Liver (tissue), 9 donors: ENCODE measurements around the gene BACH2. TPM values are rescaled to one million over a fixed set of nuclear protein-coding genes. Genes with fewer than 3 reads are reported as not detected.

Experiments used
- DNase-seq: peaks from one replicate; pipeline ENCODE4 v3.0.0-alpha.2; 2017; ENCODE audit warnings: low spot score
- H3K27ac ChIP-seq, 2 donors: one replicate each; pipeline ENCODE4 v1.7.0; 2013; ENCODE audit warnings: inconsistent platforms in 2 of 2, low read length in 2 of 2, control low read depth in 1 of 2, low read depth in 1 of 2, mild to moderate bottlenecking in 1 of 2
- H3K27me3 ChIP-seq, 4 donors: one replicate each; pipeline versions ENCODE4 v1.6.1 to v1.7.0; 2013; ENCODE audit warnings: low read length in 3 of 4, inconsistent platforms in 1 of 4, mild to moderate bottlenecking in 1 of 4, moderate library complexity in 1 of 4; ENCODE audit not compliant: control insufficient read depth in 4 of 4, insufficient read depth in 4 of 4
- H3K36me3 ChIP-seq, 4 donors: one replicate each; pipeline versions ENCODE4 v1.6.1 to v1.7.0; 2013; ENCODE audit warnings: low read length in 3 of 4, mild to moderate bottlenecking in 3 of 4, low read depth in 1 of 4, moderate library complexity in 1 of 4; ENCODE audit not compliant: control insufficient read depth in 4 of 4, insufficient read depth in 3 of 4
- H3K4me1 ChIP-seq, 4 donors: one replicate each; pipeline versions ENCODE4 v1.6.1 to v1.7.0; 2013; ENCODE audit warnings: low read length in 3 of 4, mild to moderate bottlenecking in 3 of 4, moderate library complexity in 1 of 4; ENCODE audit not compliant: control insufficient read depth in 4 of 4, insufficient read depth in 4 of 4
- H3K4me3 ChIP-seq, 3 donors: one replicate each; pipeline versions ENCODE4 v1.6.1 to v1.7.0; 2013; ENCODE audit warnings: low read length in 3 of 3, control low read depth in 1 of 3, low read depth in 1 of 3, mild to moderate bottlenecking in 1 of 3
- H3K9ac ChIP-seq, 2 donors: one replicate each; pipeline ENCODE4 v1.7.0; 2013; ENCODE audit warnings: low read length in 2 of 2, mild to moderate bottlenecking in 2 of 2, moderate library complexity in 2 of 2, control low read depth in 1 of 2, low read depth in 1 of 2
- H3K9me3 ChIP-seq, 4 donors: one replicate each; pipeline versions ENCODE4 v1.6.1 to v1.7.0; 2013; ENCODE audit warnings: low read length in 3 of 4; ENCODE audit not compliant: control insufficient read depth in 4 of 4
- FOXA1 ChIP-seq: IDR thresholded peaks from 2 replicates; pipeline ENCODE4 v1.6.1; 2016; ENCODE audit warnings: antibody characterized with exemption
- FOXA2 ChIP-seq: IDR thresholded peaks from 2 replicates; pipeline ENCODE4 v1.6.1; 2016; ENCODE audit warnings: antibody characterized with exemption
- GABPA ChIP-seq, 2 donors: IDR thresholded peaks in 1 of 2; conservative IDR thresholded peaks in 1 of 2; 2 replicates each; pipeline ENCODE4 v1.6.1; 2016; ENCODE audit warnings: antibody characterized with exemption in 2 of 2, mild to moderate bottlenecking in 1 of 2, moderate library complexity in 1 of 2
- HNF4A ChIP-seq, 2 donors: conservative IDR thresholded peaks; 2 replicates each; pipeline ENCODE4 v1.6.1; 2016; ENCODE audit warnings: antibody characterized with exemption in 2 of 2, mild to moderate bottlenecking in 2 of 2
- HNF4G ChIP-seq: IDR thresholded peaks from 2 replicates; pipeline ENCODE4 v1.6.1; 2016; ENCODE audit warnings: antibody characterized with exemption
- JUND ChIP-seq, 2 donors: IDR thresholded peaks; 2 replicates each; pipeline ENCODE4 v1.6.1; 2016; ENCODE audit warnings: antibody characterized with exemption in 2 of 2
- NR2F2 ChIP-seq: IDR thresholded peaks from 2 replicates; pipeline ENCODE4 v1.6.1; 2016; ENCODE audit warnings: antibody characterized with exemption
- RAD21 ChIP-seq, 2 donors: IDR thresholded peaks; 2 replicates each; pipeline ENCODE4 v1.6.1; 2016; ENCODE audit warnings: antibody characterized with exemption in 2 of 2, mild to moderate bottlenecking in 2 of 2
- RXRA ChIP-seq, 2 donors: IDR thresholded peaks; 2 replicates each; pipeline ENCODE4 v1.6.1; 2017 to 2018; ENCODE audit warnings: antibody characterized with exemption in 2 of 2, mild to moderate bottlenecking in 1 of 2
- SP1 ChIP-seq: IDR thresholded peaks from 2 replicates; pipeline ENCODE4 v1.6.1; 2018; ENCODE audit warnings: antibody characterized with exemption, mild to moderate bottlenecking
- TAF1 ChIP-seq: conservative IDR thresholded peaks from 2 replicates; pipeline ENCODE4 v1.6.1; 2016; ENCODE audit warnings: antibody characterized with exemption, mild to moderate bottlenecking
- YY1 ChIP-seq: IDR thresholded peaks from 2 replicates; pipeline ENCODE4 v1.6.1; 2016; ENCODE audit warnings: antibody characterized with exemption, mild to moderate bottlenecking
- WGBS: extraction: QIAGEN DNeasy Blood & Tissue Kit; methylation state at CpG from one replicate; pipeline ENCODE4 v1.1.7; 2013; 5-methylcytosine and 5-hydroxymethylcytosine counted together
- polyA plus RNA-seq, 2 donors: library from polyadenylated mRNA; stranded (reverse) in 1 of 2; unstranded in 1 of 2; fragments of 200-250 nt in 1 of 2; fragments of >200 nt in 1 of 2; fragmentation: Nextera tagmentation in 1 of 2; extraction: Ambion mirVana in 1 of 2; gene quantifications; one replicate each; pipeline versions ENCODE4 v1.2.1 to v1.2.3, GENCODE V29; 2013 to 2015
- total RNA-seq, 2 donors: library from RNA; depleted of rRNA; stranded (reverse); fragments of >200 nt; gene quantifications; one replicate each; pipeline ENCODE4 v1.2.3, GENCODE V29; 2014
- TF ChIP-seq, protein P1 (sequence below): fragments of 150-350 bp; IDR thresholded peaks from 2 replicates; pipeline ENCODE4 v1.5.1; 2017; ENCODE audit warnings: improper control_type of control experiment, low read depth, low read length; ENCODE audit not compliant: missing input control
- TF ChIP-seq, protein P2 (sequence below): IDR thresholded peaks from 2 replicates; pipeline ENCODE4 v1.6.1; 2016; ENCODE audit warnings: antibody characterized with exemption
- TF ChIP-seq, protein P3 (sequence below): IDR thresholded peaks from 2 replicates; pipeline ENCODE4 v1.6.1; 2016; ENCODE audit warnings: antibody characterized with exemption
- TF ChIP-seq, protein P4 (sequence below): IDR thresholded peaks from 2 replicates; pipeline ENCODE4 v1.6.1; 2016; ENCODE audit warnings: antibody characterized with exemption, mild to moderate bottlenecking
- TF ChIP-seq, protein P5 (sequence below): IDR thresholded peaks from 2 replicates; pipeline ENCODE4 v1.6.1; 2016; ENCODE audit warnings: antibody characterized with exemption
- donor health status: healthy.
- donor health status: healthy.
- donor health status: healthy.
- donor health status: healthy.
- donor health status: healthy.

Gene BACH2
- total and polyA plus RNA-seq, 4 donors = 1.9 to 3.7 (median 1.9) TPM

DNA sequence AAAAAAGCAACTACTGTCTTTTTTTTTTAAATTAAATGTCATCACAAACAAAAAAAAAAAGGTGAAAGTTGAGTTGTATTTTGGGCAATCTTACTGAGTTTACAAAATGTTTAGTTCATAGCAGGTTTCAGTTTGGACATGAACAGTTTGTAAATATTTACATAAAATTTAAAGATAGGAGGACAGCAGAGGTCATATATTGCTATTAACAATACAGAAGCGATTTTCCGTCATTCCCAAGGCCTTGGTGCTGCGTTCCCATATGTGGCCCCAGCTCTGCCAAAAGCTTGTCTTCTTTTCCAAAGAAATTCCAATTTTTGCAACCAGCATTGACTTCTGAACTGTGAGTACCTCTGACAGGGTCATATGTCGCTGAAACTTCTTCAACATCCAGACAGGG, 5.1 kb downstream of the BACH2 start:
- H3K4me3 ChIP-seq = no peak overlapping the region
- TF ChIP-seq, protein P1, sequence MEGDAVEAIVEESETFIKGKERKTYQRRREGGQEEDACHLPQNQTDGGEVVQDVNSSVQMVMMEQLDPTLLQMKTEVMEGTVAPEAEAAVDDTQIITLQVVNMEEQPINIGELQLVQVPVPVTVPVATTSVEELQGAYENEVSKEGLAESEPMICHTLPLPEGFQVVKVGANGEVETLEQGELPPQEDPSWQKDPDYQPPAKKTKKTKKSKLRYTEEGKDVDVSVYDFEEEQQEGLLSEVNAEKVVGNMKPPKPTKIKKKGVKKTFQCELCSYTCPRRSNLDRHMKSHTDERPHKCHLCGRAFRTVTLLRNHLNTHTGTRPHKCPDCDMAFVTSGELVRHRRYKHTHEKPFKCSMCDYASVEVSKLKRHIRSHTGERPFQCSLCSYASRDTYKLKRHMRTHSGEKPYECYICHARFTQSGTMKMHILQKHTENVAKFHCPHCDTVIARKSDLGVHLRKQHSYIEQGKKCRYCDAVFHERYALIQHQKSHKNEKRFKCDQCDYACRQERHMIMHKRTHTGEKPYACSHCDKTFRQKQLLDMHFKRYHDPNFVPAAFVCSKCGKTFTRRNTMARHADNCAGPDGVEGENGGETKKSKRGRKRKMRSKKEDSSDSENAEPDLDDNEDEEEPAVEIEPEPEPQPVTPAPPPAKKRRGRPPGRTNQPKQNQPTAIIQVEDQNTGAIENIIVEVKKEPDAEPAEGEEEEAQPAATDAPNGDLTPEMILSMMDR = no peak
- TF ChIP-seq TAF1 (no peak), YY1 (no peak), RAD21 (IDR thresholded peaks at IDR 0.05) (no peak), RXRA (IDR thresholded peaks at IDR 0.05) (peak; percentile 52 to 66), FOXA2 (peak; percentile 18), JUND (IDR thresholded peaks at IDR 0.05) (peak in 1 of 2 donors; percentile 16), SP1 (peak; percentile 31), FOXA1 (no peak), HNF4A (conservative IDR thresholded peaks at IDR 0.05) (peak; percentile 39 to 44)
- TF ChIP-seq, protein P2, sequence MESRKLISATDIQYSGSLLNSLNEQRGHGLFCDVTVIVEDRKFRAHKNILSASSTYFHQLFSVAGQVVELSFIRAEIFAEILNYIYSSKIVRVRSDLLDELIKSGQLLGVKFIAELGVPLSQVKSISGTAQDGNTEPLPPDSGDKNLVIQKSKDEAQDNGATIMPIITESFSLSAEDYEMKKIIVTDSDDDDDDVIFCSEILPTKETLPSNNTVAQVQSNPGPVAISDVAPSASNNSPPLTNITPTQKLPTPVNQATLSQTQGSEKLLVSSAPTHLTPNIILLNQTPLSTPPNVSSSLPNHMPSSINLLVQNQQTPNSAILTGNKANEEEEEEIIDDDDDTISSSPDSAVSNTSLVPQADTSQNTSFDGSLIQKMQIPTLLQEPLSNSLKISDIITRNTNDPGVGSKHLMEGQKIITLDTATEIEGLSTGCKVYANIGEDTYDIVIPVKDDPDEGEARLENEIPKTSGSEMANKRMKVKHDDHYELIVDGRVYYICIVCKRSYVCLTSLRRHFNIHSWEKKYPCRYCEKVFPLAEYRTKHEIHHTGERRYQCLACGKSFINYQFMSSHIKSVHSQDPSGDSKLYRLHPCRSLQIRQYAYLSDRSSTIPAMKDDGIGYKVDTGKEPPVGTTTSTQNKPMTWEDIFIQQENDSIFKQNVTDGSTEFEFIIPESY = no peak
- TF ChIP-seq, protein P3, sequence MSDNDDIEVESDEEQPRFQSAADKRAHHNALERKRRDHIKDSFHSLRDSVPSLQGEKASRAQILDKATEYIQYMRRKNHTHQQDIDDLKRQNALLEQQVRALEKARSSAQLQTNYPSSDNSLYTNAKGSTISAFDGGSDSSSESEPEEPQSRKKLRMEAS = peak; percentile 12
- TF ChIP-seq, protein P4, sequence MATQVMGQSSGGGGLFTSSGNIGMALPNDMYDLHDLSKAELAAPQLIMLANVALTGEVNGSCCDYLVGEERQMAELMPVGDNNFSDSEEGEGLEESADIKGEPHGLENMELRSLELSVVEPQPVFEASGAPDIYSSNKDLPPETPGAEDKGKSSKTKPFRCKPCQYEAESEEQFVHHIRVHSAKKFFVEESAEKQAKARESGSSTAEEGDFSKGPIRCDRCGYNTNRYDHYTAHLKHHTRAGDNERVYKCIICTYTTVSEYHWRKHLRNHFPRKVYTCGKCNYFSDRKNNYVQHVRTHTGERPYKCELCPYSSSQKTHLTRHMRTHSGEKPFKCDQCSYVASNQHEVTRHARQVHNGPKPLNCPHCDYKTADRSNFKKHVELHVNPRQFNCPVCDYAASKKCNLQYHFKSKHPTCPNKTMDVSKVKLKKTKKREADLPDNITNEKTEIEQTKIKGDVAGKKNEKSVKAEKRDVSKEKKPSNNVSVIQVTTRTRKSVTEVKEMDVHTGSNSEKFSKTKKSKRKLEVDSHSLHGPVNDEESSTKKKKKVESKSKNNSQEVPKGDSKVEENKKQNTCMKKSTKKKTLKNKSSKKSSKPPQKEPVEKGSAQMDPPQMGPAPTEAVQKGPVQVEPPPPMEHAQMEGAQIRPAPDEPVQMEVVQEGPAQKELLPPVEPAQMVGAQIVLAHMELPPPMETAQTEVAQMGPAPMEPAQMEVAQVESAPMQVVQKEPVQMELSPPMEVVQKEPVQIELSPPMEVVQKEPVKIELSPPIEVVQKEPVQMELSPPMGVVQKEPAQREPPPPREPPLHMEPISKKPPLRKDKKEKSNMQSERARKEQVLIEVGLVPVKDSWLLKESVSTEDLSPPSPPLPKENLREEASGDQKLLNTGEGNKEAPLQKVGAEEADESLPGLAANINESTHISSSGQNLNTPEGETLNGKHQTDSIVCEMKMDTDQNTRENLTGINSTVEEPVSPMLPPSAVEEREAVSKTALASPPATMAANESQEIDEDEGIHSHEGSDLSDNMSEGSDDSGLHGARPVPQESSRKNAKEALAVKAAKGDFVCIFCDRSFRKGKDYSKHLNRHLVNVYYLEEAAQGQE = no peak
- TF ChIP-seq, protein P5, sequence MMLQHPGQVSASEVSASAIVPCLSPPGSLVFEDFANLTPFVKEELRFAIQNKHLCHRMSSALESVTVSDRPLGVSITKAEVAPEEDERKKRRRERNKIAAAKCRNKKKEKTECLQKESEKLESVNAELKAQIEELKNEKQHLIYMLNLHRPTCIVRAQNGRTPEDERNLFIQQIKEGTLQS = no peak
- peaks cover 13 to 79% (median 63%) of the 10 kb centered on the region in 4 donors for H3K4me1 ChIP-seq
- H3K27ac ChIP-seq = peak overlapping the region; percentile 74 to 77
- 36% methylated on average over 4 of the region's 4 CpGs for WGBS
- no peak overlapping the region for H3K9ac ChIP-seq
- H3K36me3 ChIP-seq = no peaks in the 10 kb centered on the region
- DNase-seq = no peak
- no peaks in the 10 kb centered on the region for H3K9me3 ChIP-seq
- no peaks in the 10 kb centered on the region for H3K27me3 ChIP-seq

DNA sequence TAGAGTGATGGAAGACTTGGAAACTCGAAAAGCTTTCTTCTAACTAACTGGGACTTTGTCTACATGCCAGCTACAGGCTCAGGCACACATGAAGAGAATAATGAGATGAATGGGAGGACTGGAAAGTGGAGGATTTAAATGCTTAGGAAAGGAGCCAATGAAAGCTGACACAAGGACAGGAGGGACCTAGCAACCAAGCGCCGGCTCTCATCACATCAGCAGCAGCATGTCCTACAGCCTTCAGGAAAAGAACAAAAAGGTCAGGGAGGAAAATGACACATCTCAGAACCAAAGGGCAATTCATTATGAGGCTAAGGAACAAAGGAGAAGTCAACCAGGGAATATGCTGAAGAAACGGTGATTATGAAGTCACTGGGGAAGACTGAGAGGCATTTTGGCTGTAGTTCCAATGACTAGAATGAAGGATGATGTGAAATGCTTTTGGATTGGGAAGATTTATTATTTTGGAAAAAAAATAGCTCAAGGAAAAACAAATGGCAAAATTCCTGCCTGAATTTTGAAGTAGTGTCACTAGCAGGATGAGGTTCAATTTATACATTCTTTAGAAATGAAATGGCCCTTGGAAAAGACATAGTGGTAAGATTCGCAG, 5.7 kb downstream of the BACH2 start:
- Histone ChIP-seq H3K9ac (no peak overlapping the region), H3K9me3 (no peaks in the 10 kb centered on the region), H3K27ac (peak overlapping the region; percentile 74 to 78), H3K27me3 (no peaks in the 10 kb centered on the region), H3K36me3 (no peaks in the 10 kb centered on the region), H3K4me1 (peaks cover 13 to 85% (median 67%) of the 10 kb centered on the region in 4 donors), H3K4me3 (no peak overlapping the region)
- 84% methylated on average over 5 of the region's 5 CpGs for WGBS
- DNase-seq = no peak
- TF ChIP-seq HNF4A (conservative IDR thresholded peaks at IDR 0.05) (no peak), GABPA (IDR thresholded peaks at IDR 0.05 in 1 of 2, conservative IDR thresholded peaks at IDR 0.05 in 1 of 2) (no peak), NR2F2 (no peak), RXRA (IDR thresholded peaks at IDR 0.05) (no peak), TAF1 (no peak), SP1 (no peak), FOXA1 (no peak), RAD21 (IDR thresholded peaks at IDR 0.05) (no peak), HNF4G (no peak), FOXA2 (no peak), YY1 (no peak)
- TF ChIP-seq, protein P1 = no peak
- TF ChIP-seq, protein P4 = no peak
